Lung (tissue), 12 donors: ENCODE measurements around the gene POMGNT2. TPM values are rescaled to one million over a fixed set of nuclear protein-coding genes. Genes with fewer than 3 reads are reported as not detected.

Source experiments
- ATAC-seq: fragments of 200-7000 bp; cut with Tn5 transposase; one replicate; pipeline ENCODE4 v1.9.1; 2020; ENCODE audit warnings: moderate number of reproducible peaks; ENCODE audit not compliant: insufficient read depth, low FRiP score
- DNase-seq, 3 donors: peaks; one replicate each; pipeline ENCODE4 v3.0.0-alpha.2; 2013 to 2017
- H3K27ac ChIP-seq, 2 donors: one replicate each; pipeline ENCODE4 v1.5.1; 2013; ENCODE audit warnings: mild to moderate bottlenecking in 2 of 2, moderate library complexity in 2 of 2, control low read depth in 1 of 2, inconsistent platforms in 1 of 2, low read depth in 1 of 2, low read length in 1 of 2
- H3K27me3 ChIP-seq, 3 donors: one replicate each; pipeline ENCODE4 v1.5.1; 2013; ENCODE audit warnings: low read length in 2 of 3; ENCODE audit not compliant: control insufficient read depth in 3 of 3, insufficient read depth in 3 of 3
- H3K36me3 ChIP-seq, 4 donors: one replicate each; pipeline ENCODE4 v1.5.1; 2013; ENCODE audit warnings: low read length in 4 of 4, mild to moderate bottlenecking in 1 of 4, moderate library complexity in 1 of 4; ENCODE audit not compliant: control insufficient read depth in 4 of 4, insufficient read depth in 4 of 4
- H3K4me1 ChIP-seq, 5 donors: one replicate each; pipeline ENCODE4 v1.5.1; 2013; ENCODE audit warnings: low read length in 5 of 5, mild to moderate bottlenecking in 2 of 5, moderate library complexity in 1 of 5; ENCODE audit not compliant: control insufficient read depth in 5 of 5, insufficient read depth in 5 of 5
- H3K4me3 ChIP-seq: one replicate; pipeline ENCODE4 v1.5.1; 2013; ENCODE audit warnings: mild to moderate bottlenecking, control low read depth, moderate library complexity
- H3K9ac ChIP-seq, 2 donors: one replicate each; pipeline ENCODE4 v1.5.1; 2013; ENCODE audit warnings: low read length in 2 of 2, control low read depth in 1 of 2; ENCODE audit not compliant: insufficient read depth in 1 of 2
- H3K9me3 ChIP-seq, 4 donors: one replicate each; pipeline ENCODE4 v1.5.1; 2013; ENCODE audit warnings: low read length in 3 of 4, mild to moderate bottlenecking in 1 of 4, moderate library complexity in 1 of 4; ENCODE audit not compliant: control insufficient read depth in 4 of 4, insufficient read depth in 3 of 4
- CTCF ChIP-seq: IDR thresholded peaks from 2 replicates; pipeline ENCODE4 v1.5.1; 2012; ENCODE audit warnings: mild to moderate bottlenecking; ENCODE audit errors: control extremely low read depth, extremely low read depth
- WGBS, 2 donors: extraction: QIAGEN DNeasy Blood & Tissue Kit; methylation state at CpG; one replicate each; pipeline ENCODE4 v1.1.7; 2013; 5-methylcytosine and 5-hydroxymethylcytosine counted together
- polyA plus RNA-seq, 2 donors: library from polyadenylated mRNA; stranded (reverse); fragments of 200-250 nt; gene quantifications; one replicate each; pipeline ENCODE4 v1.2.1, GENCODE V29; 2013
- total RNA-seq, 2 donors: library from RNA; depleted of rRNA in 1 of 2; stranded (reverse); fragments of >200 nt in 1 of 2; gene quantifications; one replicate each; pipeline ENCODE4 v1.2.1, GENCODE V29; 2014 to 2021
- donor health status: control.
- donor health status: control.
- donor health status: Bipolar disorder and iron deficiency.
- donor health status: healthy.
- donor health status: DM: yes; HTN: yes; CAD: no.

POMGNT2 gene
- total and polyA plus RNA-seq, 4 donors: 5.8 to 15.7 (median 13.1) TPM

- peaks cover 0 to 34% (median 11%) of the 10 kb centered on the region in 4 donors for H3K9me3 ChIP-seq
- no peak overlapping the region for H3K4me3 ChIP-seq
- no peaks in the 10 kb centered on the region for H3K4me1 ChIP-seq
- no peak for ATAC-seq
- no peak overlapping the region for H3K9ac ChIP-seq
- H3K27ac ChIP-seq: no peak overlapping the region
- H3K27me3 ChIP-seq: no peaks in the 10 kb centered on the region
- DNase-seq: no peak
- TF ChIP-seq CTCF: no peak
- H3K36me3 ChIP-seq: no peaks in the 10 kb centered on the region
- 93 to 96% methylated on average over 2 of the region's 2 CpGs for WGBS, 2 donors
Measured at GRCh38 chr3:43043793-43044192, 62.1 kb downstream of the POMGNT2 start.

GRCh38 chr3:43043071-43043766, 62.7 kb downstream of the POMGNT2 start:
- H3K4me1 ChIP-seq: no peaks in the 10 kb centered on the region
- H3K36me3 ChIP-seq: no peaks in the 10 kb centered on the region
- H3K9ac ChIP-seq: no peak overlapping the region
- DNase-seq (no peak), ATAC-seq (no peak)
- H3K9me3 ChIP-seq: peaks cover 0 to 30% (median 7%) of the 10 kb centered on the region in 4 donors
- 73 to 76% methylated on average over 3 of the region's 3 CpGs for WGBS, 2 donors
- TF ChIP-seq CTCF: no peak
- no peaks in the 10 kb centered on the region for H3K27me3 ChIP-seq
- no peak overlapping the region for H3K4me3 ChIP-seq
- no peak overlapping the region for H3K27ac ChIP-seq

- H3K9ac ChIP-seq: no peak overlapping the region
- H3K36me3 ChIP-seq: no peaks in the 10 kb centered on the region
- DNase-seq (no peak), ATAC-seq (no peak)
- no peak for TF ChIP-seq CTCF
- H3K4me1 ChIP-seq: no peaks in the 10 kb centered on the region
- no peak overlapping the region for H3K4me3 ChIP-seq
- no peaks in the 10 kb centered on the region for H3K27me3 ChIP-seq
- no peak overlapping the region for H3K27ac ChIP-seq
- 93 to 98% methylated on average over 2 of the region's 2 CpGs for WGBS, 2 donors
- peaks cover 0 to 19% (median 5%) of the 10 kb centered on the region in 4 donors for H3K9me3 ChIP-seq
Measured at GRCh38 chr3:43041517-43041916, 64.4 kb downstream of the POMGNT2 start.

- no peak overlapping the region for H3K27ac ChIP-seq
- DNase-seq (no peak), ATAC-seq (no peak)
- 78 to 86% methylated on average over 7 of the region's 7 CpGs for WGBS, 2 donors
- H3K4me3 ChIP-seq: no peak overlapping the region
- no peak overlapping the region for H3K9ac ChIP-seq
- no peaks in the 10 kb centered on the region for H3K4me1 ChIP-seq
- peaks cover 0 to 2% (median 0%) of the 10 kb centered on the region in 4 donors for H3K9me3 ChIP-seq
- no peaks in the 10 kb centered on the region for H3K36me3 ChIP-seq
- TF ChIP-seq CTCF: no peak
- H3K27me3 ChIP-seq: no peaks in the 10 kb centered on the region
Measured at GRCh38 chr3:43038010-43038409, 67.9 kb downstream of the POMGNT2 start.
